WERI-Rb-1 (cell line): Measurements from ENCODE around the gene LSM4.

Experiments
- DNase-seq: peaks from one replicate; pipeline ENCODE4 v3.0.0-alpha.2; 2020
- H3K27ac ChIP-seq: fragments of 250-450 bp; sonication (Bioruptor Pico); 2 replicates; pipeline ENCODE4 v1.5.1; 2020; ENCODE audit warnings: mild to moderate bottlenecking, moderate library complexity
- H3K27me3 ChIP-seq: fragments of 250-450 bp; sonication (Bioruptor Pico); 2 replicates; pipeline ENCODE4 v1.5.1; 2021; ENCODE audit warnings: mild to moderate bottlenecking, low read depth, moderate library complexity; ENCODE audit not compliant: insufficient read depth, severe bottlenecking
- H3K36me3 ChIP-seq: fragments of 250-450 bp; sonication (Bioruptor Pico); 2 replicates; pipeline ENCODE4 v1.5.1; 2020; ENCODE audit warnings: mild to moderate bottlenecking, moderate library complexity
- H3K4me3 ChIP-seq: 2 replicates; pipeline ENCODE4 v1.5.1; 2011; ENCODE audit warnings: low read depth, mild to moderate bottlenecking, control low read depth, low read length
- H3K9me3 ChIP-seq: fragments of 250-450 bp; sonication (Bioruptor Pico); 2 replicates; pipeline ENCODE4 v1.5.1; 2021; ENCODE audit warnings: mild to moderate bottlenecking, moderate library complexity; ENCODE audit not compliant: severe bottlenecking
- TF ChIP-seq, protein P1 (sequence below): IDR thresholded peaks from 2 replicates; pipeline ENCODE4 v1.5.1; 2011; ENCODE audit warnings: low read depth, mild to moderate bottlenecking, control low read depth, inconsistent platforms, low read length

Gene LSM4

DNA sequence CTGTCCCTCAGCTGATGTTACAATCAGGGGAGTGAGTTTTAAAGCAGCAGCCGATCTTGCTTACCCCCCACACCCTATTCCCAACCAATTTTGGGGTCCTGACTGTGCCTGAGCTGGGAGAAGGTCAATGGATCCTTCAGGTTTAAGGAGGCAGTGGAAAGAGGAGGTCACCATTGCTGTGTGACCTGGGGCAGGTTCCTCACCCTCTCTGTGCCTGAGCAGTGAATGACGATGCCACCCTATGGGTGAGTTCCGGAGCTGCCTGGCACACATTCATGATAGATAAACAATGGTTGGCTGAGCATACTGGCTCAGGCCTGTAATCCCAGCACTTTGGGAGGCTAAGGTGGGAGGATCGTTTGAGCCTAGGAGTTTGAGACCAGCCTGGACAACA, 21.2 kb downstream of the LSM4 start:
- Histone ChIP-seq H3K27me3 (no peaks in the 10 kb centered on the region), H3K36me3 (peaks cover 13% of the 10 kb centered on the region), H3K27ac (no peak overlapping the region), H3K9me3 (no peaks in the 10 kb centered on the region), H3K4me3 (no peak overlapping the region)
- DNase-seq, result no peak
- TF ChIP-seq, protein P1, sequence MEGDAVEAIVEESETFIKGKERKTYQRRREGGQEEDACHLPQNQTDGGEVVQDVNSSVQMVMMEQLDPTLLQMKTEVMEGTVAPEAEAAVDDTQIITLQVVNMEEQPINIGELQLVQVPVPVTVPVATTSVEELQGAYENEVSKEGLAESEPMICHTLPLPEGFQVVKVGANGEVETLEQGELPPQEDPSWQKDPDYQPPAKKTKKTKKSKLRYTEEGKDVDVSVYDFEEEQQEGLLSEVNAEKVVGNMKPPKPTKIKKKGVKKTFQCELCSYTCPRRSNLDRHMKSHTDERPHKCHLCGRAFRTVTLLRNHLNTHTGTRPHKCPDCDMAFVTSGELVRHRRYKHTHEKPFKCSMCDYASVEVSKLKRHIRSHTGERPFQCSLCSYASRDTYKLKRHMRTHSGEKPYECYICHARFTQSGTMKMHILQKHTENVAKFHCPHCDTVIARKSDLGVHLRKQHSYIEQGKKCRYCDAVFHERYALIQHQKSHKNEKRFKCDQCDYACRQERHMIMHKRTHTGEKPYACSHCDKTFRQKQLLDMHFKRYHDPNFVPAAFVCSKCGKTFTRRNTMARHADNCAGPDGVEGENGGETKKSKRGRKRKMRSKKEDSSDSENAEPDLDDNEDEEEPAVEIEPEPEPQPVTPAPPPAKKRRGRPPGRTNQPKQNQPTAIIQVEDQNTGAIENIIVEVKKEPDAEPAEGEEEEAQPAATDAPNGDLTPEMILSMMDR, result no peak

DNA sequence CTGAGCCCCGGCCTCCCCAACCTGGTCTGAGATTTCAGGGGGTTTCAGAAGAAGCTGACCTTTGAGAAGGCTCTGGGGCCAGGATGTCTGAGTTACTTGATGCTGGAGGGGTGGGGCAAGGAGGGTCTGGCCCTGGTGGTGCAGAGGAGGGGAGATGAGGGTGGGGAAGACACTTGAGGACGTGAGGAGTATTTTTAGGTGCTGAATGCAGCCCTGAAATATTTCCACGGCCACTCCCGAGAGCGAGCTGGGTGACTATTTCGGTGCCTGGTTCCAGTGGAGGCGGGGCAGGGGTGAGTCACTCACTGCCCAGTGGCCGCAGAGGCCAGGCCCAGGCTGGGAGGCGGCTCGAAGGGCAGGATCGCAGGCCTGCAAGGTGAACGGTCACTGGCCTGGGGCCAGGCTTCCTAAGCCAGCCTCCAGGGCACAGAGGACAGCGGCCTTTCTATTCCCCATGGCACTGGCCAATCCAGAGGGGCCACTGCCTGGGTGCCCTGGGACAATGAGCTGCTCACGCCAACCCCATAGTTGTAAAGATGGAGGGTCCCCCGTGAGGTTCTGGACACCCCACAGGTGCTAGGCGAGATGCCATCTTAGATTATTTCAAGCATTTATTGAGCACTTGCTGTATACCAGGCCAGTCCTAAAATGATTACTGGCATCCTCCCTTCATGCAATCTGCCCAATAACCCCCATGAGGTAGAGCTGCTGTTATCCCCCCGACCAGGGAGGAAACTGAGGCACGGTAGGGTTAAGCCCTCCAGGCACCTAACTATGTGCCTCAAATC, 21.8 kb downstream of the LSM4 start:
- Histone ChIP-seq H3K27me3 (no peaks in the 10 kb centered on the region), H3K4me3 (no peak overlapping the region), H3K36me3 (peaks cover 8% of the 10 kb centered on the region), H3K9me3 (no peaks in the 10 kb centered on the region), H3K27ac (no peak overlapping the region)
- DNase-seq, result no peak
- TF ChIP-seq, protein P1, result no peak

DNA sequence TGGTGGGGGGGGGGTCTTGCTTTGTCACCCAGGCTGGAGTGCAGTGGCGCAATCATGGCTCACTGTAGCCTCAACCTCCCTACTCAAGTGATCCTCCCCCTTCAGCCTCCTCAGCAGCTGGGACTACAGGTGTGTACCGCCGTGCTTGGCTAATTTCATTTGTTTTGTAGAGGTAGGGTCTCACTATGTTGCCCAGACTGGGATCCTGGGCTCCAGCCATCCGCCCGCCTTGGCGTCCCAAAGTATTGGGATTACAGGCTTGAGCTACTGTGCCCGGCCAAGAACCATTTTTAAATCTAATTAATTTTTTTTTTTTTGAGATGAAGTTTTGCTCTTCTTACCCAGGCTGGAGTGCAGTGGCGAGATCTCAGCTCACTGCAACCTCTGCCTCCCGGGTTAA, 23.2 kb downstream of the LSM4 start:
- H3K4me3 ChIP-seq, result no peak overlapping the region
- no peaks in the 10 kb centered on the region for H3K27me3 ChIP-seq
- no peak overlapping the region for H3K27ac ChIP-seq
- TF ChIP-seq, protein P1, result no peak
- H3K36me3 ChIP-seq, result no peaks in the 10 kb centered on the region
- no peak for DNase-seq
- no peaks in the 10 kb centered on the region for H3K9me3 ChIP-seq

DNA sequence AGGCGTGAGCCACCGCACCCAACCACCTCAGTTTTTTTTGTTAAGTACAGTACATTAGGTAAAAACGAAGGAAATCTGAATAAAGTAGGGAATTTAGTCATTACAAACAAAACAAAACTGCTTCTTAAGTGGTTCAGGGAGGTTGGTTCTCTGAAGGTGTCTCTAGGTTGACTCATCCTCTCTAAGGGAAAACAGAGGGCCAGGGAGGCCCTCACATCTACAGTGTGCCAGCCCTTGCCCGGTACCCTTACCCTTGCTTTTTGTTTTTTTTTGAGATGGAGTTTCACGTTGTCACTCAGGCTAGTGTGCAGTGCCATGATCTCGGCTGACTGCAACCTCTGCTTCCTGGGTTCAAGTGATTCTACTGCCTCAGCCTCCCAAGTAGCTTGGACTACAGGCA, 24.3 kb downstream of the LSM4 start:
- no peak for DNase-seq
- no peak overlapping the region for H3K4me3 ChIP-seq
- no peaks in the 10 kb centered on the region for H3K9me3 ChIP-seq
- H3K27ac ChIP-seq, result no peak overlapping the region
- TF ChIP-seq, protein P1, result no peak
- no peaks in the 10 kb centered on the region for H3K36me3 ChIP-seq
- H3K27me3 ChIP-seq, result no peaks in the 10 kb centered on the region

DNA sequence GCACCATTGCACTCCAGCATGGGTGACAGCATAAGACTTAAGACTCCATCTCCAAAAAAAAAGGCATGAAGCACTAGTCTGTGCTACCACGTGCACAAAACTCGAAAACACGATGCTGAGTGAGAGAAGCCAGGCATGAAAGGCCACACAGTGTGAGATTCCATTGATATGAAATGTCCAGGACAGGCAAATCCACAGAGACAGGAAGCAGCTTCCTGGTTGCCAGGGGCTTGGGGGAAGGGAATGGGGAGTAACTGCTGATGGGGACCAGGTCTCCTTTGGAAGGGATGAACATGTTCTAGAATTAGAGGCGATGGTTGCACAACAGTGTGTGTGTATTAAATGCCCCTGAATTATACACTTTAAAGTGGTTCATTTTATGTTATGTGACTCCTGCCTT, 25.6 kb downstream of the LSM4 start:
- TF ChIP-seq, protein P1, result no peak
- no peak overlapping the region for H3K4me3 ChIP-seq
- no peaks in the 10 kb centered on the region for H3K27me3 ChIP-seq
- no peak for DNase-seq
- no peaks in the 10 kb centered on the region for H3K36me3 ChIP-seq
- no peak overlapping the region for H3K27ac ChIP-seq
- H3K9me3 ChIP-seq, result no peaks in the 10 kb centered on the region

DNA sequence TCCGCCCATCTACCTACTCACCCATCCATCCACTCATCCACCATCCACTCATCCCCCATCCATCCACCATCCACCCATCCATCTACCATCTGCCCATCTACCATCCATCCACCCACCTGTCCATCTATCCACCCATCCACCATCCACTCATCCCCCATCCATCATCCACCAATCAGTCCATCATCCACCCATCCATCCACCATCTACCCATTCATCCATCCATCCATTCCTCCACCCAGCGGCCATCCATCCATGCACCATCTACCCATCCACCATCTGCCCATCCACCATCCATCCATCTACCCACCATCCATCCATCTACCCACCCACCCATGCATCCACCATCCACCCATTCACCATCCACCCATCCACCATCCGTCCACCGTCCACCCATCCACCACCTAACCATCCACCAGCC, 27.8 kb downstream of the LSM4 start:
- H3K27ac ChIP-seq, result no peak overlapping the region
- no peaks in the 10 kb centered on the region for H3K9me3 ChIP-seq
- H3K4me3 ChIP-seq, result no peak overlapping the region
- DNase-seq, result no peak
- no peaks in the 10 kb centered on the region for H3K36me3 ChIP-seq
- H3K27me3 ChIP-seq, result no peaks in the 10 kb centered on the region
- TF ChIP-seq, protein P1, result no peak
